Testis (tissue), 3 donors: ENCODE results near the gene SPRY4. TPM values are rescaled to one million over a fixed set of nuclear protein-coding genes. Genes with fewer than 3 reads are reported as not detected.

Source experiments
- DNase-seq: peaks from one replicate; pipeline ENCODE4 v3.0.0-alpha.2; 2019
- H3K27ac ChIP-seq, 2 donors: fragments of 200-600 bp; sonication (generic); one replicate each; pipeline ENCODE4 v1.5.1; 2019
- H3K27me3 ChIP-seq: fragments of 200-600 bp; sonication (generic); one replicate; pipeline ENCODE4 v1.5.1; 2019
- H3K36me3 ChIP-seq: fragments of 200-600 bp; sonication (generic); one replicate; pipeline ENCODE4 v1.5.1; 2017; ENCODE audit warnings: low read depth; ENCODE audit errors: missing control alignments
- H3K4me1 ChIP-seq: fragments of 200-600 bp; sonication (generic); one replicate; pipeline ENCODE4 v1.5.1; 2019
- H3K4me3 ChIP-seq, 2 donors: fragments of 200-600 bp; sonication (generic); one replicate each; pipeline ENCODE4 v1.5.1; 2017 to 2019
- H3K9me3 ChIP-seq: fragments of 200-600 bp; sonication (generic); one replicate; pipeline ENCODE4 v1.5.1; 2017
- POLR2A ChIP-seq: fragments of 450-650 bp; IDR thresholded peaks from one replicate; pipeline ENCODE4 v1.6.1; 2017; ENCODE audit warnings: antibody characterized with exemption, mild to moderate bottlenecking, moderate library complexity
- WGBS, 2 donors: methylation state at CpG; one replicate each; pipeline ENCODE4 v1.1.5; 2018; 5-methylcytosine and 5-hydroxymethylcytosine counted together
- intact Hi-C: fragments of 100-400 bp; cut with DNase I; formaldehyde crosslinking; loops from one replicate; pipeline ENCODE4 v1.15.1; 2023; ENCODE audit warnings: low total_unique reads
- polyA plus RNA-seq: library from polyadenylated mRNA; stranded (reverse); fragments of 350-450 nt; fragmentation: Illumina TruSeq; extraction: RNeasy Lipid Tissue Mini Kit (QIAGEN cat#74804); gene quantifications from one replicate; pipeline ENCODE4 v1.2.3, GENCODE V29; 2014; ENCODE audit warnings: low read depth, low replicate concordance; ENCODE audit not compliant: insufficient read depth
- total RNA-seq, 2 donors: library from RNA; depleted of rRNA; stranded (reverse); fragments of >200 nt; gene quantifications; one replicate each; pipeline ENCODE4 v1.2.3, GENCODE V29; 2016
- TF ChIP-seq, protein P1 (sequence below), 3 experiments: fragments of 450-650 bp in 2 of 3; fragments of 200-600 bp in 1 of 3; sonication (generic) in 1 of 3; IDR thresholded peaks; one replicate each; pipeline ENCODE4 v1.5.1; 2016 to 2019; ENCODE audit warnings: antibody characterized with exemption in 3 of 3, mild to moderate bottlenecking in 2 of 3, moderate library complexity in 1 of 3

The SPRY4 gene
- total and polyA plus RNA-seq, 3 donors from 2014 or later, result 3.8 to 7.2 (median 5.3) TPM

DNA sequence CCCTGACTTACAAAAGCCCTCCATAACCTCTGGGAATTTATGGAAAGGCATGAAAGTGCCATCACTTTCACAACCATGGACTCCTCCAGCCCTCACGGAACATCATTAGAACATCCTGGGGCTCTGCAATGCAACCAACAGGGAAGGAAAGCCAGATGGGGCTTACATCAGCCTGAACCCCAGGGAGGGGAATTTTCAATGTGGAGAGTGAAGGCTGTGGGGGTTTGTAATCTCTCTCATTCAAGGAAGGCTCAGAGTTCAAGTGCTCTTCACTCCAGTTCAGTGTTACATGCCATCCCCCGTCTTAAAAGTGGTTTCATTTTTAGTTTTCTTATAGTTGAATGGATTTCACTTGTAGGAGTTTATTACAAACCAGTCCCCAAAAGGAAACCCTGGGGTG lies 5.7 kb downstream of the SPRY4 start:
- Histone ChIP-seq H3K4me3 (no peak overlapping the region), H3K36me3 (no peaks in the 10 kb centered on the region), H3K27me3 (no peaks in the 10 kb centered on the region), H3K9me3 (no peaks in the 10 kb centered on the region), H3K27ac (no peak overlapping the region), H3K4me1 (no peaks in the 10 kb centered on the region)
- DNase-seq, result no peak
- WGBS, 2 donors, result 80 to 86% methylated on average over 2 of the region's 2 CpGs
- TF ChIP-seq, protein P1, sequence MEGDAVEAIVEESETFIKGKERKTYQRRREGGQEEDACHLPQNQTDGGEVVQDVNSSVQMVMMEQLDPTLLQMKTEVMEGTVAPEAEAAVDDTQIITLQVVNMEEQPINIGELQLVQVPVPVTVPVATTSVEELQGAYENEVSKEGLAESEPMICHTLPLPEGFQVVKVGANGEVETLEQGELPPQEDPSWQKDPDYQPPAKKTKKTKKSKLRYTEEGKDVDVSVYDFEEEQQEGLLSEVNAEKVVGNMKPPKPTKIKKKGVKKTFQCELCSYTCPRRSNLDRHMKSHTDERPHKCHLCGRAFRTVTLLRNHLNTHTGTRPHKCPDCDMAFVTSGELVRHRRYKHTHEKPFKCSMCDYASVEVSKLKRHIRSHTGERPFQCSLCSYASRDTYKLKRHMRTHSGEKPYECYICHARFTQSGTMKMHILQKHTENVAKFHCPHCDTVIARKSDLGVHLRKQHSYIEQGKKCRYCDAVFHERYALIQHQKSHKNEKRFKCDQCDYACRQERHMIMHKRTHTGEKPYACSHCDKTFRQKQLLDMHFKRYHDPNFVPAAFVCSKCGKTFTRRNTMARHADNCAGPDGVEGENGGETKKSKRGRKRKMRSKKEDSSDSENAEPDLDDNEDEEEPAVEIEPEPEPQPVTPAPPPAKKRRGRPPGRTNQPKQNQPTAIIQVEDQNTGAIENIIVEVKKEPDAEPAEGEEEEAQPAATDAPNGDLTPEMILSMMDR (IDR thresholded peaks at IDR 0.05), result no peak
- TF ChIP-seq POLR2A, result no peak
- intact Hi-C loops, result no loop called here

DNA sequence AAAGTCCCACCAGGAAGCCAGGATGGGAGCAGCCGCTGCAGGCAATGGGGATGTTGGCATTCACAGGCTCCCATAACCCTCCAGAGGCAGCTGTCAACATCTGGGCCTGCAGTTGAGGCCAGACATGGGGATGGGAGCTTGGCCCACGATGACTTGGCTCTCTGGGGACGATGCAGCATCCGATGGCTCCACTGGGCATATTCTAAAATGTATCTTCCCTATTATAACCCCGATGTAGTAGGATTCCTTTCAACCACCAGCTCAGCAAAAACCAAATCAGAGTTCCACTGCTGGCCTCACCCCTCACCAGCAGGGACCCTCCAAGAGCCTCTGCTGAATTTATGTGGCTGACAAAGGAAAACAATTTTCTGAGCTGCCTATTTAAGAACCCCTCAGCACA lies 7.1 kb downstream of the SPRY4 start:
- WGBS, 2 donors, result 68 to 73% methylated on average over 1 to 5 of the region's 5 CpGs
- no peak for TF ChIP-seq POLR2A
- TF ChIP-seq, protein P1 (IDR thresholded peaks at IDR 0.05), result no peak

DNA sequence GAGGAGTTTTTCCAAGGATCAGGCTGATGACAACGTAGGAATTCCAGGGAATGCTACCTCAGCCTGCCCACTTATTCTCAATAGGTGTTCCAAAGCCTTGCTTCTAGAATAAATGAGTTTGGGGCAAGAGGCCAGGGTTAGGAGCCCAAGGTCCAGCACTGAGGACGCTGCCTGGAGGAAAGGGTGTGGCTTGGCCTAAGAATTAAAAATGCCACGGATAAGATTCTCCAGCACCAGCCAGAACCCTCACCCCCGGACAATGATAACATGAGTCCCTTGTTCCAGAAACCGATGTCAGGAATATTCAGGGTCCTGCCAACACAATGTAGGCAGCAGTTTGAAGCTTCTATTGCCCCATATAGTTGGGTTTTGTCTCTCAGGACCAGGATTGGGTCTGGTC lies 7.6 kb downstream of the SPRY4 start:
- TF ChIP-seq POLR2A, result no peak
- TF ChIP-seq, protein P1 (IDR thresholded peaks at IDR 0.05), result no peak
- WGBS, 2 donors, result 45 to 71% methylated on average over 5 of the region's 5 CpGs
- H3K27ac ChIP-seq, result no peak overlapping the region
- H3K27me3 ChIP-seq, result no peaks in the 10 kb centered on the region
- no peaks in the 10 kb centered on the region for H3K9me3 ChIP-seq
- no peaks in the 10 kb centered on the region for H3K36me3 ChIP-seq
- H3K4me1 ChIP-seq, result no peaks in the 10 kb centered on the region
- intact Hi-C loops, result no loop called here
- no peak overlapping the region for H3K4me3 ChIP-seq
- no peak for DNase-seq

More for the DNA sequence above, 7.1 kb downstream of the SPRY4 start:
- no peak for DNase-seq
- Histone ChIP-seq H3K4me3 (no peak overlapping the region), H3K36me3 (no peaks in the 10 kb centered on the region), H3K27ac (no peak overlapping the region), H3K4me1 (no peaks in the 10 kb centered on the region), H3K9me3 (no peaks in the 10 kb centered on the region), H3K27me3 (no peaks in the 10 kb centered on the region)
- intact Hi-C loops, result no loop called here

DNA sequence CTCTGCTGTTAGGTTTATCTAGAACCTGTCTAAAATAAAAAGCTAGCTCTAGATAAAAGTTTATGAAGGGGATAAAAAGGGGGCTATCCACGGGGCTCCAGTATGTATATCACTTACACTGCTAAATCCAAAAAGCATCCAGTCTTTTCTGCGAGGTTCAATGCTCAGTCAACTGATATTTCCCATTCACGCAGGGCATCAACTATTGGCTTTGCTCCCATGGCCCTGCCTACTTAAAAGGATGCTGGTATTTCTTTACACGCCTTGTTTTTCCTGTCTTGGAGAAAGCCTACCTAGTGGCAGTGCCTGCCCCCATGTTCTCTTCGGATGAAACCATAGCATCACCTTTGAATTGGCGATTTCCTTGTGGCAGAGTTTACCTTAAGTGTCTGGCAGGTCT lies 8.1 kb downstream of the SPRY4 start:
- Histone ChIP-seq H3K9me3 (no peaks in the 10 kb centered on the region), H3K36me3 (no peaks in the 10 kb centered on the region), H3K4me3 (no peak overlapping the region), H3K27me3 (no peaks in the 10 kb centered on the region), H3K4me1 (no peaks in the 10 kb centered on the region), H3K27ac (no peak overlapping the region)
- intact Hi-C loops, result no loop called here
- 87 to 88% methylated on average over 6 of the region's 6 CpGs for WGBS, 2 donors
- TF ChIP-seq, protein P1 (IDR thresholded peaks at IDR 0.05), result no peak
- no peak for TF ChIP-seq POLR2A
- no peak for DNase-seq

DNA sequence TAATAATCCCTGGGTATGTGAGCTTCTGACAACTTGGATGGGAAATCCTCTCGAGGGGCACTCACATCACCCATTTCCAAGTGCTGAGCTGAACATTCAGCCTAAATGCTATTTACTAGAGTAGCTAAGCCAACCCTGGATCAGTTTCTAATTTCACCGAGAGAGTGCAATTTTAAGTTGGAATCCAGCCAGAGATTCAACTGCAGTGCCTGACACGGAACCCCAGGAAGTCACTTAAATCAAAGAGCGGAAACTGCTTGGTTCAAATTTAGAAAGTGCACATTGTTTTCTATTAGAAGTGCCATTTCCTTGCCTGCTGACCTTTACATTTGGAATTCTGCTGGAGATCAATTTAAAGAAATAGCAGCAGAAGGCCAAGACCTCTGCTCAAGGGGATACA lies 8.8 kb downstream of the SPRY4 start:
- H3K4me3 ChIP-seq, result no peak overlapping the region
- WGBS, 2 donors, result 18 to 31% methylated on average over 4 of the region's 4 CpGs
- H3K27me3 ChIP-seq, result no peaks in the 10 kb centered on the region
- no peak for DNase-seq
- intact Hi-C loops, result no loop called here
- H3K4me1 ChIP-seq, result no peaks in the 10 kb centered on the region
- H3K27ac ChIP-seq, result no peak overlapping the region
- no peaks in the 10 kb centered on the region for H3K36me3 ChIP-seq
- TF ChIP-seq, protein P1 (IDR thresholded peaks at IDR 0.05), result no peak
- TF ChIP-seq POLR2A, result no peak
- H3K9me3 ChIP-seq, result no peaks in the 10 kb centered on the region
